ENCODE results near the gene LITAF.

DNA sequence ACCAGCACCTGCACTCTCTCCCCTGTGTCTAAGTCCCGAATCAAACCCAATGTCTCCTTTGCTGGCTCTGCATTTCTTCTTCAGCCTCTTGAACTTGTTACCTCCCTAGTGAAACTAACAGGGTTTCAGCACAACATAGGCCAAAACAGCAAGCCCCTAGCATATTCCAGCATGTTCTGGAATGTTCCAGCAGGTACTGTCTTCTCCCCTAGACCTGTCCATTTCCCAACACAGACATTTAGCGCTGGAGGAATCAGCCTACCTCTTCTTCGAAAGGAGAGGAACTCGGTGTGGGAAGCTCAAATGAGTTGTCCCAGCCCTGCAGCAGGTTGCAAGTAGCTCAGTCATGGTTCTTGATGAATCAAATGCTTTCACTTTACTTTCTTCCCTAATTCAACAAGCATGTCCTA is 47.1 kb downstream of the LITAF start:
- TF ChIP-seq POLR2A (IDR thresholded peaks at IDR 0.05; ENCODE audit: low read length) (no peak), GATA1 (IDR thresholded peaks at IDR 0.05; ENCODE audit: low read depth, low read length) (no peak)
